GM19035 (cell line): ENCODE measurements around the gene CMYA5.
"Not testable (repeated sequence)": the region's sequence is repeated elsewhere in the genome, so short reads cannot be mapped to it uniquely, and the experiment has no call there.

Experiments
- ATAC-seq: cut with Tn5 transposase; IDR thresholded peaks from one replicate; pipeline ENCODE4 v1.9.1; 2021; ENCODE audit not compliant: unreplicated experiment

CMYA5 gene

DNA sequence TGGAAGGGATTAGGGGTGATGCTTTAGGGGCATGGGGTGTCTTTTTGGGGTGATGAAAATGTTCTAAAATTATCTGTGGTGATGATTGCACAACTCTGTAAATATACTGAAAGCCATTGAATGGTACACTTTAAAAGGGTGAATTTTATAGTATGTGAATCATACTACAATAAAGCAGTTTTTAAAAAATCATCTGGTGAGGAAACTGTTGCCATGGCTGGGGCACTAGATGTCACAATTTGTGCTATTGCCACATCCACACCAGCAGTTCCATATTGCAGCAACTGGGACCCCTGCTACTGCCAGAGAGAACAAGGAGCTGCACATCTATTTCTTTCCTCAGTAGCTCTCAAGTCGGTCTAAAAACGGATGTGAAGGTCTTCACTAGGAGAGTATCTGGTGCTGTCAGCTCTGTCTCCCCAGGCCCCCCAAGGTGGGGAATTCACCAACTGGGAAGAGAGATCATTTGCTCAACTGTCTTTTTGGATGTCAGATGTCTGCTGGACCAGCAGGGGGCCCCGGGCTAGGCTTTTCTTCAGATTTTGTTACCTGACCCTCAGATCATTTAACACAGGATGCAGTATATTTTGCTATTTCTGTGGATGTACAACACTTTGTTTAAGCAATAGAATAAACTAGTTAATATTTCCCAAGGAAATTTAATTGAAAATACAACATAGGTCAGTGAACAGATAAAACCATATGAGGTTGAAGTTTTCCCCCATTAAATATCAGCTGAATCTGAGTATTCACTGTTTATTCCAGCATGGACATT is 13.2 kb downstream of the CMYA5 start:
- no peak for ATAC-seq

DNA sequence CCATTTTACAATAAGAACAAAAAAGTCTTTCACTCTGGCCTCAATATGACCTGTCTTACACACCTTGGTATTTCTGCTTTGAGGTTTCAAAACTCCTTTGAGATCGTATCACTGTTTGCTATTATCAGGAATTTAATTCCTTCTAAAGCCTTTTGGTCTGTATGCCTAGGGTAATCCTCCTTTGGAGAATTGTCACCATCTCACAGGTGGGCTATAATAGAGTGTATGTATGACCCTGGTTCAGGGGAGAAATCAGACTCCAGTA is 13.7 kb downstream of the CMYA5 start:
- no peak for ATAC-seq

DNA sequence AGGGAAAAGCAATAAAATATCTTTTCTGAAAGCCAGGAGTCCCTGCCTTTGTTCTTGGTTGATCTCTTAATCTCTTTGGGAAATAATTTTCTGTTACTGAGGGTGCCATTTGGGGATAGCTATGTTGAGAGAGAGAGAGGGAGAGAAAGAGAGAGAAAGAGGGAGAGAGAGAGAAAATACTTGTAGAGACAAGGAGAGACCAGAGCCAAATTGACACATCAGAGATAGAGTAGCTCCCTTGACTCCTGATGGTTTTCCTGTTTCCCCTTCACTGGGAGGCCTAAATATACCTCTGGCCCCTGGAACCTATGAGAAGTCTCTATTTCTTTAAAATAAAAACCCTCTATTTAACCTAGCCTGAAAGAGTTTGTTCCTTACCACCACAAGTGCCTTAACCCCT is 14.9 kb downstream of the CMYA5 start:
- no peak for ATAC-seq

DNA sequence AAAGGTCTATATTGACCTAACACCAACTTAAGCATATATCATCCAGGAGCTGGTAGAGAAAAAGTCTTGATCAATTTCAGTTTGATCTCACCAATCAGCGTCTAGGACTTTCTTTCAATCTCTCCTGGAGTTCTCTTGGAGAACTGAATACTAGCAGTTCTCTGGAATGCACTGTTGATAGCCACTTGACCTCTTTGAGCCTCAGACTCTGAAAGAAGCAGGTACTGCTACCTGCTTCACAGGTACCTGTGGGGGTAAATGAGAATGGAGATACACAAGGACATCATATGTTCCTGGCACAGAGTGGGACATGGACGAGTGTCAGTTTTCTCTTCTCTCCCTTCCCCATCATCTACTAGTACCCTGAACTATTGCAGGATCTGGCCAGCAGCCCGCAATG is 16.0 kb downstream of the CMYA5 start:
- no peak for ATAC-seq

DNA sequence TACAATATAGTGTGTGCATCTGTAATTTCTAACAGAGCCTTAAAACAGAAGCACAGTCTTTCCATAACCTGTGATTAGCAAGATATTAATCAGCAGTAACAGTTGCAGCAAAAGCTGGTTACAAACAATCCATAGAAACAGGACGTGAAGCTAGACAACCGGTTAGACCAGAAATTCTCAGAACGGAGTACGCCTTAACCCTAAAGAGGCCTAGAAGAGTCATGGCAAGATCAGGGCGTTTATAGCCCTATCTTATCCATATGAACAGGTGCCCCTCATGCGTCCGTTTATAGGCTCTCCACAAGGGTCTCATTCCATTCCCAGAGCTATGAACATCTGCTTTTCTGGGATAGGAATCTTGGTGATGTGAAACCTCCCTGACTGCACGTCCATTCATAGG is 16.7 kb downstream of the CMYA5 start:
- not testable (repeated sequence) for ATAC-seq

DNA sequence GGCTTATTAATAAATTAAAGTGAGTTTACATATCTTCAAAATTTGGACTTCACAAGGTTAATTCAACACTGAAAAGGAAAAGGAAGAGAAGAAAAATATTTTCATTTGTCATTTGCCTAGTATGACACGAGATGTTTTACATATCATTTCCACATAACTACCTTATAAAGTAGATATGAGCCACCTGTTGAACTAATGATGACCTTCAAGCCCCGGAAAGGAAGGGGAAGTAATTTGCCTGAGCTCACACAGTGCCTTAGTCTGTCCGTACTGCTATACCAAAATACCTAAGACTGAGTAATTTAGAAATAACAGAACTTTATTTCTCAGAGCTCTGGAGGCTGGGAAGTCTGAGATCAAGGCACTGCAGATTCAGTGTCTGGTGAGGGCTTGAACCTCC is 17.9 kb downstream of the CMYA5 start:
- no peak for ATAC-seq

DNA sequence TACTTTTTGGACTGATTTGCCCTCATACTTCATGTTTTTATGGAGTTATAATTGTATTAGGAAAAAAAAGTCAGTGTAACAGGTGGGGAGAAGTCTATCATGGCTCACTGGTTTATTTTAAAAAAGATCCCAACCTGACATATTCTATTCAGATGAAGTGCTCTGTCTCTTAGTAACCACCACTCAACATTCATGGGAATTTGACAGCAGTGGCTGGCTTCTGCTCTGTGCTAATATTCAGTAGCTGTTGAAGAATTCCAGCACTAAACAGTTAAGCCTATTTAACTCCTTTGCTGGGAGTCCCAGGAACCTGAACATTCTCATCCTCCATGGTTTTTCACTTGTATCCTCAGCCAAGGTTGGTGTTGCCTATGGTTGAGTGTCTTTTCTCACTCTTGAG is 23.1 kb downstream of the CMYA5 start:
- ATAC-seq, result no peak

DNA sequence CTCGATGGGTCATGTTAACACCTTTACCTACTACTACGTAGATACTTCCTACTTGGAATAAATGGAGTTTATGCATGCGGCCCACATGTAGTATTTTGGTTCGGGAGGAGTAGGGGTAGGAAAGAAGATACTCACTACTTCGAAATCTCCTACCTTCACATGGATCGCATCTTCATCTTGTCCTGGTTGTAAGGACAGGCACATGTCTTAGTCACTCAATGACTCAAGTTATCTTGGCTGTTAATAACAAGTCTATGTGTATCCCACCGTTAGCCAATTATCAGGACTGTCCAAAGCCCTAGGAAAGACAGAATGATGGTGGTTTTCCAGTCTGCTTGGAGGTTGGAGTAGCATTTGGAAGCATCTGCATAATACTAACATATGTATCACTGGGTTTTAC is 24.1 kb downstream of the CMYA5 start:
- ATAC-seq, result no peak

DNA sequence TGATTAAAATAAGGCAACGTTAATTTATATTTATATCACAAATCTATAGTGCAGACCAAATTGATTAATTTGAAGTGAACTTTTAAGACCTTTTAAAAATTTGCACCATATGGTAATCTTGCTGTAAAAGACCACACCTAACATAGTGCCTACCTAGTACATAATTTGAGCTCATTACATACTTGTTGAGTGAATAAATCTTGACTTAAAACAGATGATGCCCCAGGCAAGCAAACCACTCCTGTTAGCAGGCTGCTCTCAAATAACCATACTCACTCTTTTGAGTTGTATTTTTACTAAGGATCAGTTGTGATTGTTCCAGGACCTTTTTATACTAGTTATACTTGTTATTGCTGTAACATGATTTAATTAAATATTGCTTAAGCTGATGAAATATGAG is 27.2 kb downstream of the CMYA5 start:
- no peak for ATAC-seq

DNA sequence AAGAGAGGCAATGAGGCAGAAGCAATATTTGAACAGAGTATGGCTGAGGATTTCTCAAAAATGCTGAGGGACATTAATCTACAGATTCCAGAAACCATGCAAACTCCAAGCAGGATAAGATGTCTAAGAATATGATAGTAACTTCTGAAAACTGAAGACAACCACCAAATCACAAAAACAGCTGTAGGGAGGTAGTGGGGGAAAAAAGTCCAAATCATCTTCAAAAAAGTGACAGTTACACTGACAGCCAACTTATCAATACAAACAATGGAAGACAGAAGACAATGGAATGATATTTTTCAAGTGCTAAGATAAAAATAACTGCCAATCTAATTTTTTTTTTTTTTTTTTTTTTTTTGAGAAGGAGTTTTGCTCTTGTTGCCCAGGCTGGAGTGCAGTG is 30.5 kb downstream of the CMYA5 start:
- ATAC-seq, result no peak

DNA sequence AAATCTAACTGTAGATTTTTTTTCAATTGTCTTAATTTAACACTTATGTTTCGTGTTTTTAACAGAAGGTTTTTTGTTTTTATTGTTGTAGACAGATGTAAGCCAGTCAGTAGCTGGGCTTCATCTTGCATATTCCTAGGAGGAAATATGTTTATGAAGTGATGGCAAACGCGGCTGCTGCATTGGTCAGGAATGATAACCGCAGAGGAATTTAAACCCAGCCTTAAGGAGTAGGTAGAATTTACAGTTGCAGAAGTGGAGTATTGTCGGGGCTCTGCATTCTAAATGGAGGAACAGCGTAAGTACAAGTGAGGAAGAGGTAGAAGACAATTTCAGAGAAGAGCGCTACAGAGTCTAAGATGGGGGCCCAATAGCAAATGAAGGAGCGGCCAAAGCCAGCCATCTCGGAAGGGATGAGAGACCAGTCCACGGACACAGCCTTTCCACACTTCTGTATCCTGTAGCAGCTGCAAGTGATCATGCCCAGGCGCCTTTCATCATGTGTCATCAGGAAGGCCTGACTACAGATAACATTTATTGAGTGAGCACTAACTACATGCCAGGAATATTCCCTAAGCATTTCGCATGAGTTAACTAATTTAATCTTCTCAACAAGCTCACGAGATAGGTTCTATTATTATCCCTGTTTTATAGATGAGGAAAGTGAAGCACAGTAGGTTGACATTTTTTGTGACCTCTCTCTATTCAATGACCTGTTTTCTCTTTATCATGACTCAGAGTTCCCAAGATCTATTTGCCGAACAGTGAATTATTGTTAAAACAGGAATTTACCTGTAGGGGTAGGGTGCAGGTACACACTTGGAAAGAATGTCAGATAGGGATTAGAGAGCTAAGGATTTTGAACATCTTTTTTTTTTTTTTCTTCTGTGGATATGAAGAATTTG is 38.1 kb downstream of the CMYA5 start:
- no peak for ATAC-seq

DNA sequence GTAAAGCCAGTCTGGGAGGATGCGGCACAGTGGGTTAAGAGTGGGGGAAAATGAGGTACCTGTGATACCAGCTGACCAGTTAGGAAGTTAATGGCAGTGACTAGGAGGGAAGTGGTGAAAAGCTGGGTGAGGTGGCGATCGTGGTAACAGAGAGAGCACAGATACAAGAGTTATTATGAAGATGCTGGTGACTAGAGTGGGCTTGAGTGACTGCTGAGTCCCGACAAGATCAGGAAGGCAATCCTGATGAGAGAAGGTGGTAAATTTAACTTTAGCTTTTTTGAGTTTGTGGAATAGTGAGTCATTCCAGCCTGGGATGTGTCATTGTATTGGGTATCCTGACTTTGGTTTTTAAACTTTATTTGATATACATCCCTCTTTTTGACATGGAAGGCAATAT is 38.8 kb downstream of the CMYA5 start:
- ATAC-seq, result no peak

DNA sequence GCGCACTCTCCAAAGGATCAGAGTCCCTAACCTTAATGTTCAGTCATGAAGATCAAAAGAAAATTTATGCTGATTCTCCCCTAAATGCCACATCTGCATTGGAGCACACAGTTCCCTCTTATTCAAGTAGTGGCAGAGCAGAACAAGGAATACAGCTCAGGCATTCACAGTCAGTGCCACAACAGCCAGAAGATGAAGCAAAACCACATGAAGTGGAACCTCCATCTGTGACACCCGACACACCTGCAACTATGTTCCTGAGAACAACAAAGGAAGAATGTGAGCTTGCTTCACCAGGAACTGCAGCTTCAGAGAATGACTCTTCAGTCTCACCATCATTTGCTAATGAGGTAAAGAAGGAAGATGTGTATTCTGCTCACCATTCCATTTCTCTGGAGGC is 40.0 kb downstream of the CMYA5 start:
- no peak for ATAC-seq

DNA sequence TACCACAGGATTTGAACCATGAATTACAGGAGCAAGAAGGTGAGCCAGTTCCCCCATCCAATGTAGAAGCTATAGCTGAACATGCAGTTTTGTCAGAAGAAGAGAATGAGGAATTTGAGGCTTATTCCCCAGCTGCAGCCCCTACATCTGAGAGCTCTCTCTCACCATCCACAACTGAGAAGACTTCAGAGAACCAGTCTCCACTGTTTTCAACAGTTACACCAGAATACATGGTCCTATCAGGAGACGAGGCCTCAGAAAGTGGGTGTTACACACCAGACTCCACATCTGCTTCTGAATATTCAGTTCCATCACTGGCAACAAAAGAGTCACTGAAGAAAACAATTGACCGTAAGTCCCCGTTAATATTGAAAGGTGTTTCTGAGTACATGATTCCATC is 40.9 kb downstream of the CMYA5 start:
- ATAC-seq, result no peak

DNA sequence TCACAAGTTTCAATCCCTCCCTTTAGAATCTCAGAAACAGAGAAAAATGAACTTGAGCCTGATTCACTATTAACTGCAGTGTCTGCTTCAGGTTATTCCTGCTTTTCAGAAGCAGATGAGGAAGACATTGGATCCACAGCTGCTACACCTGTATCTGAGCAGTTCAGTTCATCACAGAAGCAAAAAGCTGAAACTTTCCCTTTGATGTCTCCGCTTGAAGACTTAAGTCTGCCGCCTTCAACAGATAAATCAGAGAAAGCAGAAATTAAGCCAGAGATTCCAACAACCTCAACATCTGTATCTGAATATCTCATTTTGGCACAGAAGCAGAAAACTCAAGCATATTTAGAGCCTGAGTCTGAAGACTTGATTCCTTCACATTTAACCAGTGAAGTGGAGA is 42.1 kb downstream of the CMYA5 start:
- no peak for ATAC-seq

DNA sequence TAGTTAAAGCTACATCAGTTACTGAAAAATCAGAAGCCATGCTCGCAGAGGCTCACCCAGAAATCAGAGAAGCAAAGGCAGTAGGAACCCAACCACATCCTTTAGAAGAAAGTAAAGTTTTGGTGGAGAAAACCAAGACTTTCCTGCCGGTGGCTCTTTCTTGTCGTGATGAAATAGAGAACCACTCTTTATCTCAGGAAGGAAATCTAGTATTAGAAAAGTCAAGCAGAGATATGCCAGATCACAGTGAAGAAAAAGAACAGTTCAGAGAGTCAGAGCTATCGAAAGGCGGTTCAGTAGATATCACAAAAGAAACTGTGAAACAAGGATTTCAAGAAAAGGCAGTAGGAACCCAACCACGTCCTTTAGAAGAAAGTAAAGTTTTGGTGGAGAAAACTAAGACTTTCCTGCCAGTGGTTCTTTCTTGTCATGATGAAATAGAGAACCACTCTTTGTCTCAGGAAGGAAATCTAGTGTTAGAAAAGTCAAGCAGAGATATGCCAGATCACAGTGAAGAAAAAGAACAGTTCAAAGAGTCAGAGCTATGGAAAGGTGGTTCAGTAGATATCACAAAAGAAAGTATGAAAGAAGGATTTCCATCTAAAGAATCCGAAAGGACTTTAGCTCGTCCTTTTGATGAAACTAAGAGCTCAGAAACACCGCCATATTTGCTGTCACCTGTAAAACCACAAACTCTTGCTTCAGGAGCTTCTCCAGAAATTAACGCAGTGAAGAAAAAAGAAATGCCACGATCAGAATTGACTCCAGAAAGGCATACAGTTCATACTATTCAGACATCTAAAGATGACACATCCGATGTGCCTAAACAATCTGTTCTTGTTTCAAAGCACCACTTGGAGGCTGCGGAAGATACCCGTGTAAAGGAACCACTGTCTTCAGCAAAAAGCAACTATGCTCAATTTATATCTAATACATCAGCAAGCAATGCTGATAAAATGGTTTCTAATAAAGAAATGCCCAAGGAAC is 47.2 kb downstream of the CMYA5 start:
- no peak for ATAC-seq

DNA sequence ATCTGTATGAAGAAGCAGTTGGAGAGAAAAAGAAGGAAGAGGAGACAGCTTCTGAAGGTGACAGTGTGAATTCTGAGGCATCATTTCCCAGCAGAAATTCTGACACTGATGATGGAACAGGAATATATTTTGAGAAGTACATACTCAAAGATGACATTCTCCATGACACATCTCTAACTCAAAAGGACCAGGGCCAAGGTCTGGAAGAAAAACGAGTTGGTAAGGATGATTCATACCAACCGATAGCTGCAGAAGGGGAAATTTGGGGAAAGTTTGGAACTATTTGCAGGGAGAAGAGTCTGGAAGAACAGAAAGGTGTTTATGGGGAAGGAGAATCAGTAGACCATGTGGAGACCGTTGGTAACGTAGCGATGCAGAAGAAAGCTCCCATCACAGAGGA is 48.7 kb downstream of the CMYA5 start:
- ATAC-seq, result no peak

DNA sequence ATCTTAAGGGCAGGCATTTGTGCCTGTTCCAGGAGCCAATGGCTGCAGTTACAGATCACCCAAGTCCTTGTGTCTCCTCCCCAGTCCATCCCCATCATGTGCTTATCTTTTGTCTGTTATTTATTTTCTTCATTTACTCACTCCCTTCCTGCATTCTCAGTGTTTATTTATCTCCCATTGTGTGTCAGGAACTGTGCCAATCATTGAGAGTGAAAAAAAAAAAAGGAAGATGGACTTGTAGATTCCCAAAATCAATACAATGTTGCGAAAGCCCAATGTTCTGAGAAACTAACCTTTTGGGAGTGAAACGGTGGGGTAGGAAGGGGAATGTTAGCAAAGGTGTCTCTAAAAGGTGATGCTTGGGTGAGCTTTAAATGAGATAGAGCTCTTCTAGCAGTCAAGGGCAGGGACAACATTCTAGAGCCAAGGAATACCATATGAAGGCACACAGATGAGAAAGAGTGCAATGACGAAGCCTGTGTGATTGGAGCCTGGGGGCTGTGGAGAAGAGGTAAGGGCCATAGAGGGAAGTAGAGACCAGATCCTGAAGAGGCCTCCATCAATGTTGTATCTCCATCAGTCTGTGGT is 53.0 kb downstream of the CMYA5 start:
- ATAC-seq, result no peak

DNA sequence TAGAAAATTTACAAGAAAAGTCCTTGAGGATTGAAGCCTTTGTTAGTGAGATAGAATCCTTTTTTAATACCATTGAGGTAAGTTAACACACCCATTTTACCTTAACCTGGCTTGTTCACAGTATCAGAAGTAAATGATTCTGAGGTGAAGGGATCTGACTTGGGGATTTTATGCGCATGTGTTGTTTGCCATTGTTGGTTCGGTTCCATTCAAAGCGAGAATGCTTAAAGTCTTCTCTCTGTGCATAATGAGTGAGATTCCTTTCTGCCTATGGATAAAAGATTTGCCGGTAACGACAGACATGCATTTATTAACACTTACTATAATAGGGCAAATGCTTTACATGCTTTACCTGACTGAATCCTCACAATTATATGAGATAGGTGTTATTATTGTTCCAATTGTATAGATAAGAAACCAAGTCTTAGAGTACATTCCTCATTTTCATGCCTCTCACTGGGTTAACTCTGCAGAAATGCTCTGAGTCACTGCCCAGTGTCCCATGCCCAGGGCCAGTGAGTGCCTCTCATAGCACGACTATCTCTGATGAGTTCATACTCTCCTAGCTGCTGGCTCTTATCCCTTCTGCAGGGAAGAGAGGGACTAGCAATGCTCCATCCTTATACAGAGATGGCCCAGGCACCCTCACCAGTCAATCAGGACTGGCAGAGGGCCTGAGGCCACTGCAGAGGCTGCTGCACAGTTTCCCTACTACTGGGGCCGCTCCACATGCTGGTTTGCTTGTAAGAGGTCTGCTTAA is 54.4 kb downstream of the CMYA5 start:
- no peak for ATAC-seq

DNA sequence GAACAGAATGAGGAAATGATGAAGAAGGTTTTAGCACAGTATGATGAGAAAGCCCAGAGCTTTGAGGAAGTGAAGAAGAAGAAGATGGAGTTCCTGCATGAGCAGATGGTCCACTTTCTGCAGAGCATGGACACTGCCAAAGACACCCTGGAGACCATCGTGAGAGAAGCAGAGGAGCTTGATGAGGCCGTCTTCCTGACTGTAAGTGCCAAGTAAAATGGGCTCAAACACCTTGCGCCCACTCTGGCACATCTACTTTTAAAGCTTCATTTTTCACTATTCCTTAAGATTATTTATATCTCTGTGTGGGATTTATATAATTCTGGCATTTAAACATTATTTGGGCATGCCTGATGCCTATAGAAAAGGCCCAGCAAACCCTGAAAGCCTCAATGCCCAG is 55.6 kb downstream of the CMYA5 start:
- ATAC-seq, result no peak
